GM23338 (cell line): ENCODE results near the gene KRT83.

Source experiments
- CREB1 ChIP-seq: fragments of 250-450 bp; sonication (Bioruptor Pico); IDR thresholded peaks from 2 replicates; pipeline ENCODE4 v1.5.0; 2020; ENCODE audit warnings: low read depth, mild to moderate bottlenecking, moderate library complexity
- CTCF ChIP-seq, 2 experiments: fragments of 200-600 bp in 1 of 2; sonication (generic) in 1 of 2; conservative IDR thresholded peaks; 2 replicates each; pipeline versions ENCODE4 v1.5.1 to v1.6.1; 2016 to 2017; ENCODE audit warnings: antibody characterized with exemption in 2 of 2, low read depth in 2 of 2, mild to moderate bottlenecking in 2 of 2, moderate library complexity in 1 of 2
- ETS1 ChIP-seq: IDR thresholded peaks from 2 replicates; pipeline ENCODE4 v1.6.1; 2016; ENCODE audit warnings: antibody characterized with exemption
- EZH2 ChIP-seq: fragments of 200-600 bp; sonication (generic); IDR thresholded peaks from one replicate; pipeline ENCODE4 v1.8.0; 2017; ENCODE audit warnings: antibody characterized with exemption, mild to moderate bottlenecking, low read depth; ENCODE audit not compliant: unreplicated experiment
- EZH2phosphoT487 ChIP-seq: fragments of 200-600 bp; sonication (generic); IDR thresholded peaks from one replicate; pipeline ENCODE4 v1.8.1; 2018; ENCODE audit warnings: antibody characterized with exemption; ENCODE audit not compliant: unreplicated experiment
- JUNB ChIP-seq: IDR thresholded peaks from one replicate; pipeline ENCODE4 v1.6.1; 2016; ENCODE audit warnings: antibody characterized with exemption; ENCODE audit not compliant: unreplicated experiment
- NANOG ChIP-seq: IDR thresholded peaks from 2 replicates; pipeline ENCODE4 v1.6.1; 2016; ENCODE audit warnings: antibody characterized with exemption, borderline replicate concordance
- POLR2AphosphoS5 ChIP-seq: IDR thresholded peaks from 2 replicates; pipeline ENCODE4 v1.6.1; 2016; ENCODE audit warnings: antibody characterized with exemption, low read depth
- REST ChIP-seq: IDR thresholded peaks from one replicate; pipeline ENCODE4 v1.6.1; 2018; ENCODE audit warnings: antibody characterized with exemption; ENCODE audit not compliant: unreplicated experiment
- STAT1 ChIP-seq: IDR thresholded peaks from one replicate; pipeline ENCODE4 v1.6.1; 2016; ENCODE audit warnings: antibody characterized with exemption; ENCODE audit not compliant: unreplicated experiment
- ZNF114 ChIP-seq: fragments of 250-450 bp; sonication (Bioruptor Pico); IDR thresholded peaks from 2 replicates; pipeline ENCODE4 v1.5.0; 2020; ENCODE audit warnings: mild to moderate bottlenecking, moderate library complexity
- ZNF331 ChIP-seq: fragments of 250-450 bp; sonication (Bioruptor Pico); IDR thresholded peaks from 2 replicates; pipeline ENCODE4 v1.5.0; 2020; ENCODE audit warnings: low read depth, mild to moderate bottlenecking, moderate library complexity
- ZNF462 ChIP-seq: fragments of 250-450 bp; sonication (Bioruptor Pico); IDR thresholded peaks from 2 replicates; pipeline ENCODE4 v1.5.0; 2020; ENCODE audit warnings: mild to moderate bottlenecking, moderate library complexity

- TF ChIP-seq CTCF (conservative IDR thresholded peaks at IDR 0.05; ENCODE audit: low read depth in 2 of 2) (no peak), REST (no peak), EZH2 (no peak), ETS1 (no peak), JUNB (no peak), EZH2phosphoT487 (no peak), POLR2AphosphoS5 (no peak), CREB1 (CRISPR knock-in tag) (no peak), ZNF114 (CRISPR knock-in tag) (no peak), STAT1 (no peak), ZNF331 (no peak), NANOG (no peak), ZNF462 (no peak)
Measured at GRCh38 chr12:52266514-52266913, 54.7 kb downstream of the KRT83 start.
